Loucy (cell line): ENCODE measurements around the gene SLC25A6.

Source experiments
- H2AFZ ChIP-seq: fragments of 200-600 bp; sonication (generic); 2 replicates; pipeline ENCODE4 v1.6.0; 2016; ENCODE audit warnings: antibody characterized with exemption, mild to moderate bottlenecking, low read length, moderate library complexity
- H3F3A ChIP-seq: fragments of 200-600 bp; 2 replicates; pipeline ENCODE4 v1.6.0; 2016; ENCODE audit warnings: antibody characterized with exemption, low read depth, mild to moderate bottlenecking
- H3K27me3 ChIP-seq: fragments of 200-600 bp; sonication (generic); 2 replicates; pipeline ENCODE4 v1.6.1; 2014; ENCODE audit warnings: low read length, mild to moderate bottlenecking; ENCODE audit not compliant: insufficient read depth, poor library complexity, severe bottlenecking
- H3K36me3 ChIP-seq: fragments of 200-600 bp; sonication (generic); 2 replicates; pipeline ENCODE4 v1.6.1; 2016; ENCODE audit warnings: low read length; ENCODE audit not compliant: insufficient read depth
- H3K4me1 ChIP-seq: fragments of 200-600 bp; sonication (generic); 2 replicates; pipeline ENCODE4 v1.5.1; 2014; ENCODE audit warnings: low read length, mild to moderate bottlenecking; ENCODE audit not compliant: insufficient read depth, poor library complexity, severe bottlenecking
- H3K4me2 ChIP-seq: fragments of 200-600 bp; sonication (generic); 2 replicates; pipeline ENCODE4 v1.6.0; 2014; ENCODE audit warnings: antibody characterized with exemption, low read length, low read depth, mild to moderate bottlenecking; ENCODE audit not compliant: poor library complexity, severe bottlenecking
- H3K4me3 ChIP-seq: fragments of 200-600 bp; sonication (generic); 2 replicates; pipeline ENCODE4 v1.5.1; 2014; ENCODE audit warnings: low read length, mild to moderate bottlenecking, mixed read lengths; ENCODE audit not compliant: poor library complexity, severe bottlenecking
- H3K79me2 ChIP-seq: fragments of 200-600 bp; sonication (generic); 2 replicates; pipeline ENCODE4 v1.6.1; 2014; ENCODE audit warnings: low read length; ENCODE audit not compliant: insufficient read depth
- H3K9ac ChIP-seq: fragments of 200-600 bp; sonication (generic); 2 replicates; pipeline ENCODE4 v1.6.0; 2014; ENCODE audit warnings: mild to moderate bottlenecking, low read depth, low read length, moderate library complexity; ENCODE audit not compliant: poor library complexity, severe bottlenecking
- H3K9me2 ChIP-seq: fragments of 200-600 bp; sonication (generic); replicated peaks from 2 replicates; pipeline ENCODE4 v1.6.1; 2016; ENCODE audit warnings: low read depth, low read length, mixed read lengths
- H3K9me3 ChIP-seq: fragments of 200-600 bp; sonication (generic); 2 replicates; pipeline ENCODE4 v1.6.1; 2014; ENCODE audit warnings: mild to moderate bottlenecking, antibody characterized with exemption, low read length, low read depth; ENCODE audit not compliant: insufficient read depth
- H4K20me1 ChIP-seq: fragments of 200-600 bp; sonication (generic); 2 replicates; pipeline ENCODE4 v1.6.0; 2014; ENCODE audit warnings: antibody characterized with exemption, low read length, mild to moderate bottlenecking; ENCODE audit not compliant: insufficient read depth, poor library complexity, severe bottlenecking
- CTCF ChIP-seq: fragments of 200-600 bp; sonication (generic); conservative IDR thresholded peaks from 2 replicates; pipeline ENCODE4 v1.5.1; 2014; ENCODE audit warnings: mild to moderate bottlenecking, antibody characterized with exemption, low read length
- EZH2phosphoT487 ChIP-seq: fragments of 200-600 bp; IDR thresholded peaks from 2 replicates; pipeline ENCODE4 v1.6.1; 2018; ENCODE audit warnings: antibody characterized with exemption, mild to moderate bottlenecking, moderate library complexity, borderline replicate concordance

The SLC25A6 gene

GRCh38 chrX:1385253-1386223, 6.4 kb downstream of the SLC25A6 start:
- H3K9ac ChIP-seq: no peak overlapping the region
- no peak overlapping the region for H3K4me2 ChIP-seq
- H3K9me3 ChIP-seq: no peaks in the 10 kb centered on the region
- H3K79me2 ChIP-seq: peaks cover 33% of the 10 kb centered on the region
- peaks cover 26% of the 10 kb centered on the region for H4K20me1 ChIP-seq
- no peak overlapping the region for H2AFZ ChIP-seq
- TF ChIP-seq CTCF (no peak), EZH2phosphoT487 (no peak)
- no peaks in the 10 kb centered on the region for H3K9me2 ChIP-seq
- no peaks in the 10 kb centered on the region for H3K27me3 ChIP-seq
- no peaks in the 10 kb centered on the region for H3K4me1 ChIP-seq
- no peaks in the 10 kb centered on the region for H3F3A ChIP-seq
- peaks cover 58% of the 10 kb centered on the region; the same call in 1 of the 2 replicates for H3K36me3 ChIP-seq
- no peak overlapping the region for H3K4me3 ChIP-seq

GRCh38 chrX:1384658-1385252, 7.2 kb downstream of the SLC25A6 start:
- Histone ChIP-seq H3K79me2 (peaks cover 25% of the 10 kb centered on the region), H3K9me3 (no peaks in the 10 kb centered on the region), H3K9ac (no peak overlapping the region), H3K4me1 (no peaks in the 10 kb centered on the region), H3K36me3 (peaks cover 54% of the 10 kb centered on the region; the same call in 1 of the 2 replicates), H3K27me3 (no peaks in the 10 kb centered on the region), H3K4me2 (no peak overlapping the region), H2AFZ (no peak overlapping the region), H3K4me3 (no peak overlapping the region), H3F3A (no peaks in the 10 kb centered on the region), H3K9me2 (no peaks in the 10 kb centered on the region), H4K20me1 (peaks cover 19% of the 10 kb centered on the region)
- TF ChIP-seq EZH2phosphoT487: no peak
- no peak for TF ChIP-seq CTCF

- Histone ChIP-seq H3K27me3 (no peaks in the 10 kb centered on the region), H3F3A (no peaks in the 10 kb centered on the region), H3K79me2 (no peaks in the 10 kb centered on the region), H3K4me3 (no peak overlapping the region), H2AFZ (no peak overlapping the region), H3K9me2 (no peaks in the 10 kb centered on the region), H4K20me1 (no peaks in the 10 kb centered on the region), H3K4me1 (no peaks in the 10 kb centered on the region), H3K4me2 (no peak overlapping the region), H3K9ac (no peak overlapping the region), H3K36me3 (peaks cover 18% of the 10 kb centered on the region; the same call in 1 of the 2 replicates), H3K9me3 (no peaks in the 10 kb centered on the region)
- TF ChIP-seq CTCF (no peak), EZH2phosphoT487 (no peak)
These were observed 11.2 kb downstream of the SLC25A6 start for GRCh38 chrX:1380672-1381233.
